ENCODE measurements around the gene ZFPL1.

ZFPL1 gene

DNA sequence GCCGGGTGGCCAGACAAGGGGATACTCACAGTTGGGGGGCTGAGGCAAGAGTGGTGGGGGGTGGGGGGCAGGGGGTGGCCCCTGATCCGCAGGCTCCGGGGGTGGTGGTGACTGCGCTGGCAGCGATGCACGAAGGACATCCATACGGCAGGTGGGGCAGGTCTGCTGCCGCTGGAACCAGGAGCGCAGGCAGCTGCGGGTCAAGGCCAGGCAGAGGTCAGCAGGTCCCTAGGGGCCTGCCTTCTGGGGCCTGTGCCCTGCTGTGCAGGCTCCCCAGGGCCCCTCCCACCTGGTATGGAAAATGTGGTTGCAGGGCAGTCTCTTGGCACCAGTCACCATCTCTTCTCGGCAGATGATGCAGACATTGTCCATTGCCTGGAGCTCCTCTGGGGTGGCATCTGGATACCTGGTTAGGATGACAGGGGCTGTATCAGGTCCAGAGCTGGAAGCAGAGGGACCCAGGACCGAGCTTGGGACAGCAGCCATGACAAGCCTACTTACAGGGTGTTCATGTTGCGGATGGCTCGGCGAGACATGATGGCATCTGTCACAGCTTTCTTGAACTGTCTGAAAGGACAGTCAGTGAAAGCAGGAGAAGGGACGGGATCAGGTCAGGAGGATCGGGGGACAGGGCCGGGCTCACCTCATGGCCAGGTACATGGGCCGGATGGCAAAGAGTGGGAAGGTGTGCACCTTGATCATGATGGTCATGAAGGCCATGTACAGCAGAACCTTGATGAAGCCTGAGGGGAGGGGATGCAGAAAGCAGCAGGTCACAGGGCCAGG, 46.8 kb downstream of the ZFPL1 start:
- DNase-seq (ENCODE audit: low spot score) = no peak

- no peak for DNase-seq (ENCODE audit: low spot score)
Observed at GRCh38 chr11:65131417-65131776, 47.4 kb downstream of the ZFPL1 start.

GRCh38 chr11:65131895-65132237, 47.8 kb downstream of the ZFPL1 start:
- no peak for DNase-seq (ENCODE audit: low spot score)

GRCh38 chr11:65132238-65132987, 48.4 kb downstream of the ZFPL1 start:
- no peak for DNase-seq (ENCODE audit: low spot score)

GRCh38 chr11:65132988-65133700, 49.1 kb downstream of the ZFPL1 start:
- no peak for DNase-seq (ENCODE audit: low spot score)

DNA sequence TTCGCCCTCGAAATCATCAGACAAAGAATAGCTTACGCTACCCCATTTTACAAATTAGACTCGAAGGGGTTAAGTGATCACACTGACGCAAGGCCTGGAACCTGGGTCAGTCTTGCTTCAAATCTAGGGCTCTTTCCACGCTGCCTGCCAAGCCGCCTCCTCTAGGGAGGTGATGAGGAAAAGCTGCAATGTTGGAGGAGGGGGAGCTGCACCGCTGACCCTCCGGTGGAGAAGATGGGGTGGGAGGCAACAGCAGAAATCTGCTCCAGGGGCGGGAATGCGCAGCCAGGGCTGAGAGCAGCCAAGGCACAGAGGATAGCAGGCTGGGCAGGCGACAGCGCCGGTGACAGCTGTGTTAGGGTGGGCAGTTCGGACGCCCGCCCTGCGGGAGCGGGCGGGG, 49.7 kb downstream of the ZFPL1 start:
- DNase-seq (ENCODE audit: low spot score) = no peak

- DNase-seq (ENCODE audit: low spot score) = peak; percentile 93
Observed at GRCh38 chr11:65134240-65134951, 50.4 kb downstream of the ZFPL1 start, which contains the start of gene SYVN1. TSS of gene SYVN1 (minus strand) at chr11:65134519. CDS start at chr11:65133601, 918 bp downstream.

DNA sequence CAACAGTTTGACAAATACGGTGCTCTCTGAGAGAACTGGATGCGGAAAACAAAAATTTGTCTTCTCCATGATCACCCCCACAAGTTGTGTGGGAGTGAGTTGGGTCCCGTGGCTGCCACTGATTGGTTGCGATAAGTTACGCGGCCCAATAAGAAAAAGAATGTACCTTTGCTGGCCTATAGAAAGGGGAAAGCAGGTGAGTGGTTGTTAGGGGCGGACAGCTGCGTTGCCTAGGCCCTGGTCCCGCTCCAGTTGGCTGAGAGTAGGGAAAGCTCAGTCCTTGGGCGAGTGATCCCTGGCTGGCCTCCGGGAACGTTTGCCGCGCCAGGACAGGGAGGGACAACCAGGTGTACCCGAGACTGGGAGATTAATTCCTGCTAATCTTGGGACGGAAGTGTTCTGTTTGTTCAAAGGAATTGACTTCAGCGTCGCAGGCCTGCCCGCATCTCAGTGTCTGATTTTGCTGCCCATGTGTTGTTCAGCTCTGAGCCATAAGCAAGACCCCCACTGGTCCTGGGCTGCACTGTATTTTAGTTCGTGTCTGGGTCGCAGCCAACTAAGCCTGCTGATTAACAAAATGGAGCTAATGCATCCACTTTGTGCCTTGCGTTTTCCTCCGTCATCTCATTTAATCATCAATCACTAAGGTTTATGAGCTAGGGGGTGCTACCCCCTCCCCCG, 51.1 kb downstream of the ZFPL1 start:
- DNase-seq (ENCODE audit: low spot score) = peak; percentile 96

GRCh38 chr11:65135633-65136145, 51.7 kb downstream of the ZFPL1 start:
- no peak for DNase-seq (ENCODE audit: low spot score)

DNA sequence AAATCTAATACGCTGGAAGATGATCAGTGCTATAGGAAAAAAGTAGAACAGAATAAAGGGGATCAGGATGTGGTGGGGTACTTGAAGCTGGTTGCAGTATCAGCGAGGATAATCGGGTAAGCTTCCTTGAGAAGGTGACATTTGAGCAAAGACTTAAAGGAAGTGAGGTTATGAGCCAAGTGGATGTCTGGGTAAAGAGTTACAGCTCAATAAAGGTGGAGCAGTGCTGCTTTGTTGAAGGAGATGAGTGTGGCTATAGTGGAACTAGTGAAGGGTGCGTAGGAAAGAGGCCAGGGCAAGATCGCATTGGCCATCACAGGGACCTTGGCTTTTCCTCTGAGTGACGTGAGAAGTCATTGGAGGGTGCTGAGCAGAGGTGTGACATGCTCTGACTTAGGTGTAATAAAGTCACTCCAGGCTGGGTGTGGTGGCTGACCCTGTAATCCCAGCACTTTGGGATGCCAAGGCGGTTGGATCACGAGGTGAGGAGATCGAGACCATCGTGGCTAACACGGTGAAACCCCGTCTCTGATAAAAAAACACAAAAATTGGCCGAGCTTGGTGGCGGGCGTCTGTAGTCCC, 52.6 kb downstream of the ZFPL1 start:
- DNase-seq (ENCODE audit: low spot score) = no peak

Data from AG08396 (cell line).